Karpas-422 (cell line): ENCODE measurements around the gene EIF3K. TPM values are rescaled to one million over a fixed set of nuclear protein-coding genes. Genes with fewer than 3 reads are reported as not detected.

Experiments used
- DNase-seq: peaks from one replicate; pipeline ENCODE4 v3.0.0-alpha.2; 2015
- H2AFZ ChIP-seq: fragments of 200-600 bp; sonication (generic); 2 replicates; pipeline ENCODE4 v1.6.1; 2014; ENCODE audit warnings: antibody characterized with exemption, low read length, mixed read lengths
- H3K27ac ChIP-seq: fragments of 200-600 bp; sonication (generic); 2 replicates; pipeline ENCODE4 v1.5.1; 2014; ENCODE audit warnings: mild to moderate bottlenecking, low read length, moderate library complexity
- H3K27me3 ChIP-seq: fragments of 200-600 bp; sonication (generic); 2 replicates; pipeline ENCODE4 v1.6.1; 2014; ENCODE audit warnings: low read length, mixed read lengths
- H3K36me3 ChIP-seq: fragments of 200-600 bp; sonication (generic); 2 replicates; pipeline ENCODE4 v1.6.1; 2014; ENCODE audit warnings: low read length, mixed read lengths; ENCODE audit not compliant: insufficient read depth
- H3K4me1 ChIP-seq: fragments of 200-600 bp; sonication (generic); 2 replicates; pipeline ENCODE4 v1.6.1; 2014; ENCODE audit warnings: mild to moderate bottlenecking, low read length, mixed read lengths
- H3K4me2 ChIP-seq: fragments of 200-600 bp; sonication (generic); 2 replicates; pipeline ENCODE4 v1.6.1; 2014; ENCODE audit warnings: low read length, low read depth, mild to moderate bottlenecking; ENCODE audit not compliant: poor library complexity, severe bottlenecking
- H3K4me3 ChIP-seq: fragments of 200-600 bp; sonication (generic); 2 replicates; pipeline ENCODE4 v1.5.1; 2014; ENCODE audit warnings: mild to moderate bottlenecking, antibody characterized with exemption, low read length, mixed read lengths
- H3K79me2 ChIP-seq: fragments of 200-600 bp; sonication (generic); 2 replicates; pipeline ENCODE4 v1.6.1; 2014; ENCODE audit warnings: mild to moderate bottlenecking, low read length, mixed read lengths
- H3K9ac ChIP-seq: fragments of 200-600 bp; sonication (generic); 2 replicates; pipeline ENCODE4 v1.6.0; 2014; ENCODE audit warnings: low read length
- H3K9me2 ChIP-seq: fragments of 200-600 bp; sonication (generic), shearing (Covaris generic); replicated peaks from 2 replicates; pipeline ENCODE4 v1.6.0; 2014; ENCODE audit warnings: mild to moderate bottlenecking, low read length, moderate library complexity; ENCODE audit not compliant: insufficient read depth
- H3K9me3 ChIP-seq: fragments of 300-700, 200-600 bp; sonication (generic); 2 replicates; pipeline ENCODE4 v1.6.1; 2014; ENCODE audit warnings: low read length, mixed read lengths
- H4K20me1 ChIP-seq: fragments of 200-600 bp; sonication (generic); 2 replicates; pipeline ENCODE4 v1.6.1; 2014; ENCODE audit warnings: mild to moderate bottlenecking, antibody characterized with exemption, low read length, low read depth; ENCODE audit not compliant: insufficient read depth
- total RNA-seq: library from RNA; depleted of rRNA; stranded (reverse); fragments of >200 nt; shearing (Covaris generic); gene quantifications from 2 replicates; pipeline ENCODE4 v1.2.3, GENCODE V29; 2014; ENCODE audit warnings: low replicate concordance

The EIF3K gene
- total RNA-seq, 1 experiment from 2014 or later = 474 TPM

DNA sequence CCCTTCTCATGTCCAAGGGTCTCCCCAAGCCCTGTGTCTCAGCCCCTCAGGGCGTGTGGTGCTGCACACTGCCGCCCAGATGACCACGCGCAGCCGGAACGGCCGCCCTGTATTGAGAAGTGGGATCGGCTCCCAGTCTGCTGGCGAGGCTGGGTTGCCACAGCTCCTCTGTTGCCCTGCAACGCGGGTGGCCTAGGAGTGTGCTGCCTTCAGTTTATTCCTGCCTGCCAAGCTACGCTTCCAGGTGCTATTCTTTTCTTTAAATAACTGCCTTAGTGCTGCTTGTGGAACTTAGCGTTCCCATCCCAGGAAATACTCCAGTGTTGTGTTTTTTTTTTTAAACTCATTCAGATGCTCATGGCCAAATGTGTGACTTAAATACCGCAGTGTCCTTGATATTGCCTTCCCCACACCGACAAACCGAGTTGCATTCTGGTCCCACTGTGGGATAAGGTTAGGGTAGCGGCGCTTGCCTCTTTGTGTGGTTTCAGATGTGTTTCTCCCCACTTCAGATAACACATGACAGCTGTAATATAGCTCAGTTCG lies 45.0 kb downstream of the EIF3K start:
- H3K27me3 ChIP-seq = no peaks in the 10 kb centered on the region
- peak overlapping the region; percentile 88 for H3K4me2 ChIP-seq
- no peaks in the 10 kb centered on the region for H3K9me2 ChIP-seq
- peak overlapping the region; percentile 50 for H3K27ac ChIP-seq
- peak overlapping the region; percentile 57; the same call in 1 of the 2 replicates for H3K9ac ChIP-seq
- peaks cover 98% of the 10 kb centered on the region for H3K79me2 ChIP-seq
- no peaks in the 10 kb centered on the region for H3K36me3 ChIP-seq
- peaks cover 64% of the 10 kb centered on the region for H3K4me1 ChIP-seq
- no peak overlapping the region for H3K4me3 ChIP-seq
- no peak overlapping the region for H2AFZ ChIP-seq
- DNase-seq = no peak
- no peaks in the 10 kb centered on the region for H3K9me3 ChIP-seq
- H4K20me1 ChIP-seq = peaks cover 17% of the 10 kb centered on the region; the same call in 1 of the 2 replicates

DNA sequence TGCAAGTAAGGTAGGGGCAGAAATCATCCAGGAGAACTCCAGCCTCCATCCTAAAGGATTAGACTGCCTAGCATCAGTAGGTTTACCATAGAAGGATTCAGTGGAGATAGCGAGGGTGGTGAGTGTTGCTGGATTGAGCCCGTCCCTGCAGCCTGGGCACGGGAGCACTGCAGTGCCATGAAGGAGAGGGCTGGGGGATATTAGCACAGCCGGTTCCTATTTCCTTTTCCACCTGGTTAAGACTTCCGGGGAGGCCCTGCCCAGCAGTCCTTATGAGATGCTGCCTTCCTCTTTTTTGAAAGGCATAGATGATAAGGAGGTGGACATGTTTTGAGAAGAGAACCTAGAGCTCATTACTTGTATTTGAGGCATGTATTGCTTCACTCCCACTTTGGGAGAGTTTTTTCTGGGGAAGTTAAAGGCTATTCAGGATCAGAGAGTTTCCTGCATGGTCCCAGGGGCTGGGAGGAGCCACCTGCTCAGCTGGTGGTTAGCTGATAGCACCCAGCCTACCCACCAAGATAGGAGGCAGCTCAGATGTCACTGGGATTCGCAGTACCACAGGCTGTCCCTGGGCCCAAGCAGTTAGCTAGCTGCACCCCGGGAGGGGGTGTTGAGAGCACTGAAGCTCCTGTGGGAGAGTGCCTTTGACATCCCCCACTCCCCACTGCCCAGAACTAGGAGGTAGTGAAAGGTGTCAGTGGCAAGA lies 45.7 kb downstream of the EIF3K start:
- H3K4me2 ChIP-seq = peak overlapping the region; percentile 88
- peaks cover 11% of the 10 kb centered on the region; the same call in 1 of the 2 replicates for H4K20me1 ChIP-seq
- H2AFZ ChIP-seq = no peak overlapping the region
- H3K9me2 ChIP-seq = no peaks in the 10 kb centered on the region
- peak overlapping the region; percentile 57 for H3K9ac ChIP-seq
- H3K36me3 ChIP-seq = no peaks in the 10 kb centered on the region
- H3K4me1 ChIP-seq = peaks cover 64% of the 10 kb centered on the region
- peak; percentile 71 for DNase-seq
- H3K9me3 ChIP-seq = no peaks in the 10 kb centered on the region
- peaks cover 98% of the 10 kb centered on the region for H3K79me2 ChIP-seq
- no peak overlapping the region for H3K4me3 ChIP-seq
- no peaks in the 10 kb centered on the region for H3K27me3 ChIP-seq
- peak overlapping the region; percentile 50 for H3K27ac ChIP-seq

DNA sequence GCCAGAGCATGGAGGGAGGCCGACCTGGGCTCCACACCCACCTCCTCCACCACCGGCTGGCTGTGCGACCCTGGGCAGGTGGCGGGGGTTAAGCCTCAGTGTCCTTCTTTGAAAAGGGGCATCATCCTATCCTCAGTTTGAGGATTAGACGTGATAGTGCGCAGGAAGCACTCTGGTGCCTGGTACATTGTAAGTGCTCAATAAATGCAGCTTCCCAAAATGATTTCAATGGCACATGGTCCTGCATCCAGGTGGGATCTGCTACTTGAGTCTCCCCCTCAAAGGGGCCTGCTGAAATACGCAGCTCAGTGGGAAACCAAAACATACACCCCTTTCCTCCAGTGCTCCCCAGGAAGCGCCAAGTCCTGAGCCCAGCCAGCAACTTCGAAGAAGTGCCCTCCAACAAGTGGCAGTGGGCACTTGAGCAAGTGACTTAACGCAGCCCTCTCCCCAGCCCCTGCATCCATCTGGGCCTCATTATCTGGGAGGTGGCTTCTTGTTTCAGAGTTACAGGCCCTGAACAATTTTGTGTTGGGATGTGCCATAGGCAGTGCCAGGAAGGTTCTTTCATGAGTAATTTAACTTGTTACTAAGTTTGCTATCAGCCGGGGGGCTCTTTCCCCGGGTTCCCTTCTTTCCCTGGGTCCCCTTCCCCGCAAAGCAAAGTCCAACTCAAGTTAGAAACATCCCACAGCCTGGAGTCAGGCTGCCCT lies 46.4 kb downstream of the EIF3K start:
- H3K4me3 ChIP-seq = no peak overlapping the region
- H3K9me3 ChIP-seq = no peaks in the 10 kb centered on the region
- H3K79me2 ChIP-seq = peaks cover 98% of the 10 kb centered on the region
- H3K9ac ChIP-seq = peak overlapping the region; percentile 57; the same call in 1 of the 2 replicates
- no peaks in the 10 kb centered on the region for H3K9me2 ChIP-seq
- no peak for DNase-seq
- H3K4me2 ChIP-seq = peak overlapping the region; percentile 88
- no peaks in the 10 kb centered on the region for H3K27me3 ChIP-seq
- H4K20me1 ChIP-seq = peaks cover 15% of the 10 kb centered on the region; the same call in 1 of the 2 replicates
- no peak overlapping the region for H2AFZ ChIP-seq
- no peaks in the 10 kb centered on the region for H3K36me3 ChIP-seq
- peak overlapping the region; percentile 50 for H3K27ac ChIP-seq
- peaks cover 64% of the 10 kb centered on the region for H3K4me1 ChIP-seq

DNA sequence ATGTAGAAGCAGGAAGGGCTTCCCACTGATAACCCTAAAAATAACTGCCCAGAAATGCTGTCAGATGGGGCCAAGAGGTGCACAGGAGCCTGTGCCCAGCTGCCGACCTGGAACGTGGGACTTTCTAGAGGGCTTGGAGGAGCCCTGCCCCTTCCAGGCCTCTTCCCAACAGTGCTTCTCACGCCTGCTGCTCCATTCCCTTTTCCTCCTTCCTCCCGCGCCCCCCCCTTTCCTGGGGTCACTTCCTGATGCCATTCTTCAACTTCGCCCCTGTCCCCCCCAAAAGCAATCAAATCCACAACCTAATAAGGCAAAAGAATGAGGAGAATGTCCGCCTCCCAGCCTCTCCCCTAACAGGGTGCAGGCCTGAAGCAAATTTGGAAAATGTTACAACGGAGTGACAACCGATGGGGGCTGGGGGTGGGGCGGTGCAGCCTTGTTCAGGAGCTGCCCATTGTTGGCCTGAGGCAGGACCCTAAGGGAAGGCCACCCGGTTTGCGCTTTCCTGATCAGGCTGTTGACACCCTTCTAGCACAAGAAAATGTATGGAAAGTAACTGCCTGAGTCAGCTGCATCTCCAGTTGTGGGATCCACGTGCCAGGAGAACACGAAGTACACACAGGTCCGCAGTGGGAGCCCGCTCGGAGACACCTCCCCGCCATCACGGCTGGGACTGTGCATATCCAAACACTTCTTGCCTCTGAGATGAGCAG lies 47.1 kb downstream of the EIF3K start:
- H3K79me2 ChIP-seq = peaks cover 96% of the 10 kb centered on the region
- H3K4me1 ChIP-seq = peaks cover 64% of the 10 kb centered on the region
- H3K4me2 ChIP-seq = peak overlapping the region; percentile 88
- H3K36me3 ChIP-seq = no peaks in the 10 kb centered on the region
- peak overlapping the region; percentile 57 for H3K9ac ChIP-seq
- H3K4me3 ChIP-seq = peak overlapping the region; percentile 50; the same call in 1 of the 2 replicates
- no peaks in the 10 kb centered on the region for H3K27me3 ChIP-seq
- H3K9me3 ChIP-seq = no peaks in the 10 kb centered on the region
- H4K20me1 ChIP-seq = peaks cover 15% of the 10 kb centered on the region; the same call in 1 of the 2 replicates
- H3K27ac ChIP-seq = peak overlapping the region; percentile 82
- H3K9me2 ChIP-seq = no peaks in the 10 kb centered on the region
- no peak for DNase-seq
- no peak overlapping the region for H2AFZ ChIP-seq

DNA sequence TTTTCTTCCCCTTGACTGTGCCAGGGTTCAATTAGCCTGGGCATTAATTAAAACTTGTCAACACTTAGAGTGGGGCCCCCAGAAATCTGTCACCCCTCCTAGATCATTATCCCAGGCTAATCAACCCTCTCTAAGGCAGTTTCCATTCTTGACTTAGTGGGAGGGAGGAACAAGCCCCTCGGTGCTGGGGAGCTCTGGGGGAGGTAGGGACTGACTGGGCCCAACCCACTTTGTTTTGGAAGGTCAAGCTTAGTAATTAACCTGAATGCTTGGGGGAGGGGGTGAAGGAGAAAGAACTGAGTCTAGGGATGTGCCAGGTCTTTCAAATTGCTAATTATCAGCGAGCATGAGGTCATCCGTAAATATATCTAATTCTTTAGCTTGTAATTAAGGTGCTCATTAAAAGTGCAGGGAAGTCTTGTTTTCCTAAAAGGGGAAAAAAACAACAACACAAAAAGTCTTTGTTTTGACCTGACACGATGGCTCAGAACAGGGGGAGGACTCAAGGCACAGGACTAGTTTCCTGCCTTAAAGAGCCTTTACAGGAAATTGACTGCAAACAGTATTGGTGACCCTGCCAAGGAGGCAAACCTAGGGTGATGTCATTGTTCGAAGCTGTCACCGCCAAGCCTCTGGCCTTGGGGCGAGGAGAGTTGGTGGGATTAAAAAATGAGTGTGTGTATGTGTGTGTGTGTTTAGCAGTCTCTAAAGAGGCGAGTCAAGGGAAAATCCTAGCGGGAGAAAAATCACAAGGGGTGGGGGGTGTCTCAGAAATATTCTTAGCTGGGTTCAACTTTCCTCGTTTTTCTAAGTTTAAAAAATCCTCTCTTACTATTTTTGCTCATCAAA lies 47.9 kb downstream of the EIF3K start:
- Histone ChIP-seq H3K4me2 (peak overlapping the region; percentile 88), H3K9me3 (no peaks in the 10 kb centered on the region), H2AFZ (no peak overlapping the region), H3K36me3 (no peaks in the 10 kb centered on the region), H3K27me3 (no peaks in the 10 kb centered on the region), H3K79me2 (peaks cover 98% of the 10 kb centered on the region), H3K27ac (peak overlapping the region; percentile 82), H3K4me1 (peaks cover 63% of the 10 kb centered on the region), H4K20me1 (peaks cover 15% of the 10 kb centered on the region; the same call in 1 of the 2 replicates), H3K9me2 (no peaks in the 10 kb centered on the region), H3K4me3 (peak overlapping the region; percentile 50), H3K9ac (peak overlapping the region; percentile 57)
- peak; percentile 72 for DNase-seq

DNA sequence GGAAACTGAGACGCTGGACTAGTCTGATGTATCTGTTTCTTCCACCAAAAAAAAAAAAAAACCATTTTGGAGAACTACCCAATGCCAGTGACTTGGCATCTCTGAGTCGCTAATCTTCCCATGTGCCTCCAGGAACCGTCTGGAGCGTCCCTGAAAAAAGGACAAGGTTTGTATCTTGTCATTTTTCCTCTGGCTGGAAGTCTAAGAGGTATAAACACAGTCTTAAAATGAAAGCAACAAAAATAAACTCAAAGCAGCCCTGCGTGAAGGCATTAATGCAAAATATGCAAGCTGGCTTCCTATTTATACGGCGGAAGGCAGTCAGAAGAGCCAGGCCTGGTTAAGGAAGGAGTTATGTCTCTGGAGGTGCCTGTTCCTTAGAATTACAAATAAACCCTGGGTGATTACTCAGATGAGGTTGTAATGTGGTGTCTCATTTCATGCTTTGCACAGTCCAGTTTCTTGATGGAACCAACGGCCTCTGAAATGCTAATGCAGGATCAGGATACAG lies 48.7 kb downstream of the EIF3K start:
- peak overlapping the region; percentile 50 for H3K4me3 ChIP-seq
- peaks cover 96% of the 10 kb centered on the region for H3K79me2 ChIP-seq
- DNase-seq = peak; percentile 65
- H3K36me3 ChIP-seq = no peaks in the 10 kb centered on the region
- peaks cover 15% of the 10 kb centered on the region; the same call in 1 of the 2 replicates for H4K20me1 ChIP-seq
- peaks cover 55% of the 10 kb centered on the region for H3K4me1 ChIP-seq
- H3K9me3 ChIP-seq = no peaks in the 10 kb centered on the region
- peak overlapping the region; percentile 82 for H3K27ac ChIP-seq
- H3K9me2 ChIP-seq = no peaks in the 10 kb centered on the region
- peak overlapping the region; percentile 57 for H3K9ac ChIP-seq
- H3K4me2 ChIP-seq = peak overlapping the region; percentile 88
- H2AFZ ChIP-seq = no peak overlapping the region
- no peaks in the 10 kb centered on the region for H3K27me3 ChIP-seq

DNA sequence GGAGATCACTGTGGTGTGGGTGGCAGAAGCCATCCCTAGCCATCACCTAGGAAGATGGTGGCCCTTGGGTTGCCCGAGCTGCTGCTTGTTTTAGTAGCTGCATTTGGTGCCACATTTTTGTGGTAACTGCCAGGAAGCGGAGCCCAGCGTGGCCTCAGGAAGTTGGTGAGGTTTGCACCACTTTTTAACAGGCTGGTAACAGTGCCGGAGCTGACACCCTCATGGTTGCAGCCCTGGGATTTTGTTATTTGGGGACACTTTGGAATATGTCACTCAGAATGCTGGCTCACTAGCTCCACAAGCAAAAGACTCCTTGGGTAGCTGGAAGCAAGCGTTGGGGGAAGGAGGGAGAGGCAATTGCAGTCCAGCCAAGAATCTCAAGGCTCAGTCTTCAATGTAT lies 50.6 kb downstream of the EIF3K start:
- Histone ChIP-seq H3K4me1 (peaks cover 38% of the 10 kb centered on the region), H3K27me3 (no peaks in the 10 kb centered on the region), H3K9me3 (no peaks in the 10 kb centered on the region), H3K9ac (no peak overlapping the region), H3K36me3 (no peaks in the 10 kb centered on the region), H3K9me2 (no peaks in the 10 kb centered on the region), H3K79me2 (peaks cover 91% of the 10 kb centered on the region), H3K4me2 (no peak overlapping the region), H4K20me1 (peaks cover 15% of the 10 kb centered on the region; the same call in 1 of the 2 replicates), H3K4me3 (no peak overlapping the region), H3K27ac (no peak overlapping the region), H2AFZ (no peak overlapping the region)
- DNase-seq = no peak
